Natural killer cell treated with Interleukin-12 subunit alpha and Interleukin-12 subunit beta and Interleukin-15 and Interleukin-18, amount 100 ng/mL, for 72 hours (primary cell): ENCODE results near the gene PALD1. TPM values are rescaled to one million over a fixed set of nuclear protein-coding genes. Genes with fewer than 3 reads are reported as not detected.

Experiments used
- ATAC-seq, 2 donors: fragments of 150-1000 bp; cut with Tn5 transposase in 1 of 2; sonication (Bioruptor Pico), chemical (Tn5 transposase) in 1 of 2; 2 replicates each; pipeline ENCODE4 v1.10.0; 2021
- DNase-seq: peaks from one replicate; pipeline ENCODE4 v3.0.0; 2022; ENCODE audit warnings: low spot score
- H3K27ac Mint-ChIP-seq, 2 donors: 1 replicate in 1 of 2; 2 replicates in 1 of 2; pipeline ENCODE4 v1.8.0; 2022; ENCODE audit warnings: mixed read lengths in 2 of 2, mild to moderate bottlenecking in 1 of 2, moderate library complexity in 1 of 2
- H3K27me3 Mint-ChIP-seq, 2 donors: 1 replicate in 1 of 2; 2 replicates in 1 of 2; pipeline ENCODE4 v1.8.0; 2022; ENCODE audit warnings: mixed read lengths in 2 of 2
- H3K36me3 Mint-ChIP-seq: one replicate; pipeline ENCODE4 v1.8.0; 2022; ENCODE audit warnings: mixed read lengths
- H3K4me1 Mint-ChIP-seq, 2 donors: 1 replicate in 1 of 2; 2 replicates in 1 of 2; pipeline ENCODE4 v1.8.0; 2022; ENCODE audit warnings: low read depth in 2 of 2, mixed read lengths in 2 of 2, mild to moderate bottlenecking in 1 of 2
- H3K4me3 Mint-ChIP-seq: one replicate; pipeline ENCODE4 v1.8.0; 2022; ENCODE audit warnings: mixed read lengths
- H3K9me3 Mint-ChIP-seq: 2 replicates; pipeline ENCODE4 v1.8.0; 2022; ENCODE audit warnings: mixed read lengths
- total RNA-seq, 2 donors: library from RNA; stranded (reverse); gene quantifications; one replicate each; pipeline ENCODE4 v1.2.3, GENCODE V29; 2022

The PALD1 gene
- total RNA-seq, 2 donors from 2014 or later, result 0.33 to 1.4 TPM

- no peak overlapping the region for H3K4me3 Mint-ChIP-seq
- ATAC-seq (peak in 1 of 2 donors; percentile 13), DNase-seq (no peak)
- H3K27ac Mint-ChIP-seq, result peak overlapping the region; percentile 97 to 99
- H3K9me3 Mint-ChIP-seq, result no peaks in the 10 kb centered on the region
- H3K4me1 Mint-ChIP-seq, result peaks cover 80 to 84% of the 10 kb centered on the region in 2 donors
- H3K27me3 Mint-ChIP-seq, result no peaks in the 10 kb centered on the region
- peaks cover 25% of the 10 kb centered on the region for H3K36me3 Mint-ChIP-seq
These were observed 113.7 kb downstream of the PALD1 start for GRCh38 chr10:70592186-70592735.

- no peak overlapping the region for H3K4me3 Mint-ChIP-seq
- no peaks in the 10 kb centered on the region for H3K27me3 Mint-ChIP-seq
- H3K27ac Mint-ChIP-seq, result peak overlapping the region; percentile 97 to 99
- peaks cover 28% of the 10 kb centered on the region for H3K36me3 Mint-ChIP-seq
- peaks cover 81 to 90% of the 10 kb centered on the region in 2 donors for H3K4me1 Mint-ChIP-seq
- no peaks in the 10 kb centered on the region for H3K9me3 Mint-ChIP-seq
- ATAC-seq (no peak), DNase-seq (peak; percentile 45)
These were observed 114.4 kb downstream of the PALD1 start for GRCh38 chr10:70592746-70593512.

- H3K27ac Mint-ChIP-seq, result peak overlapping the region; percentile 97 to 99
- H3K27me3 Mint-ChIP-seq, result no peaks in the 10 kb centered on the region
- ATAC-seq (no peak), DNase-seq (no peak)
- peaks cover 28% of the 10 kb centered on the region for H3K36me3 Mint-ChIP-seq
- no peaks in the 10 kb centered on the region for H3K9me3 Mint-ChIP-seq
- H3K4me1 Mint-ChIP-seq, result peaks cover 81 to 86% of the 10 kb centered on the region in 2 donors
- H3K4me3 Mint-ChIP-seq, result no peak overlapping the region
These were observed 114.9 kb downstream of the PALD1 start for GRCh38 chr10:70593513-70593890.

- no peaks in the 10 kb centered on the region for H3K9me3 Mint-ChIP-seq
- peaks cover 81 to 86% of the 10 kb centered on the region in 2 donors for H3K4me1 Mint-ChIP-seq
- H3K4me3 Mint-ChIP-seq, result no peak overlapping the region
- peak; percentile 46 to 58 for ATAC-seq
- H3K27me3 Mint-ChIP-seq, result no peaks in the 10 kb centered on the region
- peak overlapping the region; percentile 97 to 99 for H3K27ac Mint-ChIP-seq
- peak; percentile 61 for DNase-seq
- peaks cover 33% of the 10 kb centered on the region for H3K36me3 Mint-ChIP-seq
These were observed 115.6 kb downstream of the PALD1 start for GRCh38 chr10:70594161-70594560.

GRCh38 chr10:70595566-70596016 lies 117.0 kb downstream of the PALD1 start:
- Mint-ChIP-seq H3K4me3 (peak overlapping the region; percentile 100), H3K4me1 (peaks cover 74 to 80% of the 10 kb centered on the region in 2 donors), H3K36me3 (peaks cover 39% of the 10 kb centered on the region), H3K27me3 (no peaks in the 10 kb centered on the region), H3K27ac (peak overlapping the region; percentile 97 to 99), H3K9me3 (no peaks in the 10 kb centered on the region)
- ATAC-seq, result no peak
- no peak for DNase-seq

GRCh38 chr10:70596110-70596798 lies 117.7 kb downstream of the PALD1 start:
- Mint-ChIP-seq H3K27ac (peak overlapping the region; percentile 97 to 99), H3K4me1 (peaks cover 69 to 74% of the 10 kb centered on the region in 2 donors), H3K36me3 (peaks cover 40% of the 10 kb centered on the region), H3K27me3 (no peaks in the 10 kb centered on the region), H3K9me3 (no peaks in the 10 kb centered on the region), H3K4me3 (peak overlapping the region; percentile 100)
- peak; percentile 58 for DNase-seq
- no peak for ATAC-seq

- no peaks in the 10 kb centered on the region for H3K9me3 Mint-ChIP-seq
- H3K4me1 Mint-ChIP-seq, result peaks cover 66 to 68% of the 10 kb centered on the region in 2 donors
- H3K36me3 Mint-ChIP-seq, result peaks cover 47% of the 10 kb centered on the region
- H3K4me3 Mint-ChIP-seq, result peak overlapping the region; percentile 100
- peak overlapping the region; percentile 97 to 99 for H3K27ac Mint-ChIP-seq
- ATAC-seq, result no peak
- H3K27me3 Mint-ChIP-seq, result no peaks in the 10 kb centered on the region
- DNase-seq, result peak; percentile 31
These were observed 118.6 kb downstream of the PALD1 start for GRCh38 chr10:70596860-70597809.

- Mint-ChIP-seq H3K36me3 (peaks cover 52% of the 10 kb centered on the region), H3K4me1 (peaks cover 56 to 68% of the 10 kb centered on the region in 2 donors), H3K27me3 (no peaks in the 10 kb centered on the region), H3K4me3 (peak overlapping the region; percentile 100), H3K9me3 (no peaks in the 10 kb centered on the region), H3K27ac (peak overlapping the region; percentile 97 to 99)
- DNase-seq, result peak; percentile 59
- no peak for ATAC-seq
These were observed 119.6 kb downstream of the PALD1 start for GRCh38 chr10:70597856-70598815.

- Mint-ChIP-seq H3K9me3 (no peaks in the 10 kb centered on the region), H3K27me3 (no peaks in the 10 kb centered on the region), H3K4me1 (peaks cover 52 to 74% of the 10 kb centered on the region in 2 donors), H3K4me3 (peak overlapping the region; percentile 100), H3K27ac (peak overlapping the region; percentile 97 to 99), H3K36me3 (peaks cover 52% of the 10 kb centered on the region)
- DNase-seq (no peak), ATAC-seq (no peak)
These were observed 120.3 kb downstream of the PALD1 start for GRCh38 chr10:70598857-70599295.

GRCh38 chr10:70599319-70599718 lies 120.8 kb downstream of the PALD1 start:
- Mint-ChIP-seq H3K27ac (peak overlapping the region; percentile 97 to 99), H3K9me3 (no peaks in the 10 kb centered on the region), H3K4me1 (peaks cover 52 to 74% of the 10 kb centered on the region in 2 donors), H3K4me3 (peak overlapping the region; percentile 100), H3K36me3 (peaks cover 52% of the 10 kb centered on the region), H3K27me3 (no peaks in the 10 kb centered on the region)
- no peak for DNase-seq
- no peak for ATAC-seq

- Mint-ChIP-seq H3K27ac (peak overlapping the region; percentile 97 to 99), H3K9me3 (no peaks in the 10 kb centered on the region), H3K4me1 (peaks cover 52 to 71% of the 10 kb centered on the region in 2 donors), H3K27me3 (no peaks in the 10 kb centered on the region), H3K4me3 (peak overlapping the region; percentile 100), H3K36me3 (peaks cover 51% of the 10 kb centered on the region)
- DNase-seq, result no peak
- no peak for ATAC-seq
These were observed 121.2 kb downstream of the PALD1 start for GRCh38 chr10:70599791-70600190.
